ELR (cell line): ENCODE data around the gene DPH6.
A peak's percentile ranks its signal among the peaks of the same experiment; 100 is the strongest.
"Not testable (repeated sequence)": the region's sequence is repeated elsewhere in the genome, so short reads cannot be mapped to it uniquely, and the experiment has no call there.

Experiments used
- DNase-seq: peaks from one replicate; pipeline ENCODE4 v3.0.0-alpha.2; 2015; ENCODE audit warnings: low read depth

The DPH6 gene

DNA sequence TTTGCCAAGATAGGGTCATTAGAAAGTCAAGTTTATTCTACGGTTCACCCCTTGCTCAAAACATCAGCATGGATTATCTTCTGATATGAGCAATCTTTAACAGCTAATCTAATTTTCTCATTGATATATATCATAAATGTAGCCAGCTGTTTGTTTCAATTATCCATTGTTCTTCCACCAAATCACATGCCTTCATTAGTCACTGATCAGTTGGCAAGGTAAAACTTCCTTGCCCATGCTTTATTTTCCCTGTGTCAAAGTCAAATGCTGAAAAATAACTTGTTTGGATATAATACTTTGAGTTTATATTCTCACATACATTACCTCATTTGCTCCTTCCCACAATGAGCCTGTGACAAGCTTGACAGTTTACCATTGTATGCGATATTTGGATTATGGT lies 60.6 kb downstream of the DPH6 start:
- no peak for DNase-seq

DNA sequence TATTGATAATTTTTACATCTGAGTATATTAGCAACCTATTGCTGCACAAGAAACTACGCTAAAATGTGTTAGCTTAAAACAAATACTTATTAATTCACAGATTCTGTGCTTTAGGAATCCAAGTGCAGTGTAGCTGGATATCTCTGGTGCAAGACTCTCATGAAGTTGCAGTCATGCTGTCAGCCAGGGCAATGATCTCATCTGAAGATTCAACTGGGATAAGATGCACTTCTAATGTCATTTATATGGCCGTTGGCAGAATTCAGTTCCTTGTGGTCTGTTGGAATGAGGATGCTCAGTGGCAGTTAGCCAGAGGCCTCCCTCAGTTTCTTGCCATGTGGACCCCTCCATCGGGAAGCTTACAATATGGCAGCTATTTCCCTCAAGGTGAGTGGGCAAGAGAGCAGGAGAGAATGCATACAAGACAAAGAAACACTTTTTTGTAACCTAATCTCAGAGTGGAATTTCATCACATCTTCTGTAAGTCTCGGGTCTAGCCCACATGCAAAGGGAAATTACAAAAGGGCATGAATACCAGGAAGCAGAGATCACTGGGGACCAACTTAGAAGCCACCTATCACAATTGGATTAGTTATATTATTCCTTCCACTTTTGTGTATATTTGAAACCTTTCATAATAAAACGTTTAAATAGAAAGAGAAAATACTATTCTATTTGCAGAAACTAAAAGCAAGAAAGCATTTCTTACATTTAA lies 61.6 kb downstream of the DPH6 start:
- no peak for DNase-seq

DNA sequence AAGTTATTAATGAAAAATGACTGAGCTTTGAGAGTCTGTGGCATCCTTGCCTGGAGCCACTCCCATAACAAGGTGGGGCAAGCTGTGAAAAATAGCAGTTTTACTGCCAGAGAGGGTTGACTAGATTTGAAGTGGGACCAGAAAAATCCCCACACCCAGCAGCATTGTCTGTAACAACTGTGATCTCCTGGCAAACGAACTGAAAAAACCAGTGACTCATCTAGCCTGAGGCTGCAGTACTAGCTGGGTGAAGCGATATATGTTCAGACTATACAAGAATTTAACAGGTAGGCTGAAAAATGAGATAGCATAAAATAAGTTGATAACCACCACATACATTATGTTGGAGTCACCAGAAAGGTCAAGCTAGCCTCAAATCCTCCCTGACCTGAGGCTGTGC lies 64.0 kb downstream of the DPH6 start:
- DNase-seq: peak; percentile 91

DNA sequence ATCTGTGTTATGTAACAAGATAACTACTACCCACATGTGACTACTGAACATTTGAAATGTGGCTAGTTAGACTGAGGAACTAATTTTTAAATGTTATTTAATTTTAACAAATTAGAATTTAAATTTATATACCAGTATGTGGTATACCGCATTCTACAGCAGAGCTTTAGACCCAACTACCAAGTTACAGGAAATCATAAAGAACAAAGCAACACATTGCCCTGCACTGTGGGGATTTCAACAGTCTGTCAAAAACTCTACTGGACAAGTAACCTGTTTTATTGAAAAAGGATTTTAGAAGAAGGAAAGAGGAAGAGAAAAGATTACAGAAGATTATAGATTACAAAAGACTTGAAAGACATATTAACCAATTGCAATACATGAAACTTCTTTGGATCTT lies 64.9 kb downstream of the DPH6 start:
- no peak for DNase-seq

DNA sequence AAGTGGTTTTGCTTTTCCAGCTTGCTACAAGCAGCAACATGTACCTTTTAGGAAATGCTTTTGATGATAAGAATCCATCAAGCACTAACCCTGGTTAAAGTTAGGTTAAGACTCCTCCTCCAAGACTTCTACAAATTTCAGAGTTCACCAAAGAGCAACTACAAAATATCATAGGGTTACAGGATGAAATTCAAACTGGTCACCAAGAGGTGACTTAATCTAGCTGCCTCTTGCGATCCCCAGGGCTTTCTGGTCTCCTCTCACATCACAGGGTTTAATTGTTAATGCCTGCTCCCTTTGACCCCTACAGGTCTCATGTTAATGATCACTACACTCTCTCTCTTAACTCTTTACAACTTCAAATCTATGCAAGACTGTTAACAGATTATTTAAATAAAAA lies 66.5 kb downstream of the DPH6 start:
- no peak for DNase-seq

DNA sequence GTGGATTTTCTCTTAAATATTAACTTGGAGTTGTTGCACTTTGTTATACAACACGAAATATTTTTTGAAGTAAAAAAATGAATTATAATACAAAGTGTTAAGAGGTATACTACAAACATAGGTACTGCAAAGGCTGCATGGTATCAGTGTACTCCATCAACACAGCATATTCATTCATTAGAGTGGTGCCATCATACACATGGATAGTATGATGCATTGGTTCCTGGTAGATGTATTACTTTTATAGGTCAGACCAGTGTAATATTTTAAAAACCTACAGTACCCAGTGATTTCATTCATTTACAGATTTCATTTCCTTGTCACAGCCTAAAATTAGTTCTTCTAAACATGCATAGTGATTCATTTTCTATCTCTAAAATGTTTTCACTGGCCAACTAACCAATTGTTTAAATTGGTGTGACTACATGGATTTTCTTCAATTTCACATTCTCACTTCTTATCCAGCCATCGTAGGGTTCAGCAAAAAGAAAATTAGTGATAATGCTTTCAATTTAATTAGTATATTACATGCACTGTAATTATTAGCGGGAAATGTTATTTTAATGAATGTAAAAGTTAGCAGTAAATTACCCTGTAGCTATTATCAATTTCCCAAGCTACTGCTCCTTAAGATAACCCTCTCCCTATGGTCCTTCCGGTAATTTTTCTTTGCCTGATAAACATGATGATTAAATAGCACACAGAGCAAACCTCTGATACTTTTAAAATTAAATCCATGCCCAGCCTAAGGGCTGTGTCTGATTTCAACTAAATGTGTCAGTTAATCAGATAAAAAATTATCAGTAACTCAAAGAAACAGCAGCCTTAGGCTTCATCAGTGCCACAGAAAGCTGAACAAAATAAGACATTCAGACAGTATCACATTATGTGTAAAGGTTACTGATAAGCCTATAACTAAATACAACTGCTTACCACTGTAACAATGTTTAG lies 68.4 kb downstream of the DPH6 start:
- no peak for DNase-seq

DNA sequence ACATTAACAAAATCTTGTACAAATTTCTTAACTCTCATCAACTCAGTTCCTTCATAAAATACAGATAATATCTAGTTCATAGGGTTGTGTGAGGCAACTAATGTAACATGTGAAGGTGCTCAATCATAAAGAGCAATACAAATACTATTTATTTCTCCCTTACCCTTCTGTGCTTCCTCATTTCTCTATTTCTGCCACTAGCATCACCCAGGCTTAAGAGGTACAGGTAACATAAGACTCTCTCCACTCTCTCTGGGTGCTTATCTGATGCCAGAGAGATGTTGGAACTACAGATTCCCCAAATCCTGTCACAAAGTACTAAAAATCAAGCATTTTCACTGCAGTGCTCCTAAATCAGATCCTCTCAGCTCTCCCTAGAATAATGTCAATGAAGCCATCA lies 74.9 kb downstream of the DPH6 start:
- no peak for DNase-seq

DNA sequence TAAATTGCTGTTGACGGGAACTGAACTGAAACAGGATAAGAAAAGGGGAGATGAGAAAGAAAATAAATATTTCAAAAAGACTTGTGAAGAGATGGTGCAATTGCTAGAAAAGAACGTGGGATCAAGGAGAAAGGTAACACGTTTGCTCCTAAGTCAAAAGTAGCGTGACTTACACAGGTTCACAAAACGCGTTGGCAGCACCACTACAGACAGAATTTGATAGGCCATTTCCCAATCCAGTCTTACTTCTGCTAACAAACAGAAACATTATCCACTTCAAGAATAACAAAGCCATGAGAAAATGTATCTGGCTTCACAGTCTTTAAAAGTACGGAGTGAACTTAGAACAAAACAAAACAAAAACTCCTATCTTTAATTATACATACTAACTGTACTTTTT lies 75.5 kb downstream of the DPH6 start:
- no peak for DNase-seq

DNA sequence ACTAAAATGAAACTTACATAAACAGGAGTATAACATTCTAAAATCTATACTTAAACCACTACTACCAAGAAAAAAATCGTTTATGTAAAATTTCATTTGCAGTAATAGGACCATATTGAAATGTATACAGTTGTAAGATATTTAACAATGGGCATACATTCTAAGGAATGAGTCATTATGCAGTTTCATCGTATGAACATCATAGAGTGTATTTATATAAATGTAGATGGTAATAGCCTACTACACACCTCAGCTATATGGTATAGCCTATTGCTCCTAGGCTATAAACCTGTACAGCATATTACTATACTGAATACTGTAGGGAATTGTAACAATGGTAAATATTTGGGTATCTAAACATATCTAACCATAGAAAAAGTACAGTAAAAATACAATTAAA lies 79.5 kb downstream of the DPH6 start:
- peak; percentile 25 for DNase-seq

DNA sequence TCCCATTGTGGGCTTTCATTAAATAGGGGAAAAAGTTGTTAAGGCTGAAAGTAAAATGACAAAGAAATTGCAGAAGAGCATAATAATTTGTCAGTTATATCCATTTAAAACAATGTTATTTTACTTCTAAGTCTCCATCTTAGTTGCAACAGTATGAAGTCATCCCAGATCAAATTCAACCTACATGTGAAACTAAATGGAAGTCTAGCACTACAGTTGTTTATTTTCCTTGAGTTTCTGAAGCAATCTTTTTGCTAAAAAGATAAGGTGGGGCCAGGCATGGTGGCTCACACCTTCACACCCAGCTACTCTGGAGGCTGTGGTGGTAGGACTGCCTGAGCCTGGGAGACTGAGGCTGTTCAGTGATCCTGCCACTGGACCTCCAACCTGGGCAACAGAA lies 80.2 kb downstream of the DPH6 start:
- DNase-seq: no peak

DNA sequence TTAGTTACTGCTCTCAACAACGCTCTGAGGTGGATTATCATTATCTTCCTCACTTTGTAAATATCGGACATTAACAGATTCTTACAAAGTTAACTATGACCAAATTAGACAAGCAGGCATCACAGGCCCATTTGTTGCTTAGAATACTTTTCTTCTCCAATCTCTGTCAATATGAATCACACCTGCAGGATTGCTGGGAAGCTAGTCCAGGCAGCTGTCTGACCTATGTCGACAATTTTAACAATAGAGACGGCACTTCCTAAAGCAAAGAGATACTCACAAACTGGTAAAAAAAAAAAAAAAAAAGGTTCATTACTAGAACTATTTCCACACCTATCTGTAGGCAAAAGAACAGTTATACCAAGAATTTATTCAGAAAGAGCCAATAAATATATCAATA lies 85.3 kb downstream of the DPH6 start:
- DNase-seq: no peak

DNA sequence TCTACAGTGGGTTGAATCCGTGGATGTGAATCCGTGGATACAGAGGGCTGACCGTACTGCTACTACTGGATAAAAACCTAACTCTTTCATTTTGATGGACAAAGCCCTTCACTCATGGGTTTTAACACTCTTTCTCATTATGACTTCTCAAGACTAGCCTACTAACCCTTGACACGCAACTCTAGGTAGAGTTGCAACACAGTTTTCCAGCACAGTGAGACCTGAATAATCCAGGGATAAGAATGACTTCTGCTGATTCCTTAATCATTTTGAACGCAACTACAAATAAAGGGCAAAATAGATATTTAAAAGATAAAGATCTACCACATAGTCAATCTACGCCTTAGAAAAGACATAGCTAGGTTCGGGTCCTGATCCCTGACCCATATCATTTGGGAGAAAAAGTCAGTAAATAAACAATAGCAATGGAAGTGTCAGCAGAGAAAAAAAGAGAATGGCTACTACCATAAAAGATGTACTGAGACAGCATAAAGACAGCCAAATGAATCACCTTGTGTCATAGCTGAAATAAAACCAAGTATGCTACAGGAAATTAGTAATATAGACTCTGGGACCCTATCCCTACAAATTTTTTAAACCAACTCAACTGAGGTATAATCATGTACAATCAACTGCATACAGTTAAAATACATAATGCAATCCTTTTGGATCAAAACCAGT lies 87.6 kb downstream of the DPH6 start:
- peak; percentile 71 for DNase-seq

DNA sequence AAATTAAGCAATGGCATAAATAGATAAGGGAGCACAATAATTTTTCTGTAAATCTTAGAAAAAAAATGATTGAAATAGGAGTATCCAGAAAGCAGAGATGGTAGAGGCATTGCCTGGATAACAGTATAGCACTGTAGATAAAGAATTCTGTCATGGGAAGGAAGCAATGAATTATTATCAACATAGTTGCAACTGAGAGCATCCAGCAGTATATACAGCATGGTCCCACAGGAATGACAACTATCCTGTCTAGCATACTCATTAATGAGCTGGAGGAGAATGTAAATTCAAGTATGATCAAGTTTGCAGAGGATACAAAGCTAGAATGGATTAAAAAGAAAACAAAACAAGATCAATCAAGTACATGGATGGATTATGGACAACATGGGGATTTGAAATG lies 90.8 kb downstream of the DPH6 start:
- DNase-seq: no peak

DNA sequence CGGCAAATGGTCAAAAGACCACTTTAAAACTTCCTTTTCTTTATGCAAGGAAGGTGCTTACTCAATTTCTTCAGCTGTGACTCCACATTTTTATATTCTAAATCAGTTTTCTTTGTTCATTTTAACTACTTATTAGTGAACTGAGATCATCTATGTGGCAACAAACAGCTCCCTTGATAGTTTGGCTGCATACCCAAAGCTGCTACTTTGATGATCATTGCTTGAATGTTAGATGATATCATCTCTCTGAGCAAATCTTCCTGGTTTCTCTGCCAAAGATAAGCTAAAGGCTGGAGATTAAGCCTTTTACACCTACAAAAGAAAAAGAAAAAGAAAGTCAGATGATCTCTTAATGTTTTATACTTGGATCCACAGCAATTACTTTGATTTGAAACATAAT lies 95.5 kb downstream of the DPH6 start:
- peak; percentile 8 for DNase-seq

DNA sequence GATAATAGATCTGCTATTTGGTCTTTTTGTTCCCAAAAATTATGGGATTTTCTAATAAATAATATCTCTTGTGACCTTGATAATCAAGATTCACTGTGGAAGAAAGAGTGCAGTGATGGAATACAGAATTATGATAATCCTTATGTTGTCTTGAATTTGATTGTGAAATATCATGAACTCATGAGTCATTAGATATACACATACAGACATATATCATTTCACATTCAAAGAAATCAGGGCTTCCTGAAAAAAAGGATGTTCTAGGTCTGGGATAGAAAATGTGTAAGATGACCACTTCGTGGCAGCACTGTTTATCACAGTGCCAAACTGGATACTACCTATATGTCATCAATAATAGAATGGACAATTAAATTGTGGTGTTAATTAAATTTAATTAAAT lies 97.7 kb downstream of the DPH6 start:
- DNase-seq: peak; percentile 29

DNA sequence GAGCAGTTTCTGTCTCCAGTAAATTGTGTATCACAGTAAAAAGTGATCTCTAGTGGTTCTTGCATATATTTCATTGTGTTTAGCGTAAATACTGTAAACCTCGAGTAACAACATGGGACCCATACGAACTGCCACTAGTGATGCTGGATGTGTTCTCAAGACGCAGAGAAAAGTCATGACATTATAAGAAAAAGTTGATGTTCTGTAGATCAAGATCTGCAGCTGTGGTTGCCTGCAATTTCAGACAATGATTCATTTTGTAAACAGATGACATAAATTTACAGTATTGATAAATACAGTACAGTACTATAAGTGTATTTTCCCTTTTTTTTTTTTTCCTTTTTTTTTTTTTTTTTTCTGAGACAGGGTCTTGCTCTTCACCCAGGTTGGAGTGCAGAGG lies 100.1 kb downstream of the DPH6 start:
- DNase-seq: peak; percentile 60

DNA sequence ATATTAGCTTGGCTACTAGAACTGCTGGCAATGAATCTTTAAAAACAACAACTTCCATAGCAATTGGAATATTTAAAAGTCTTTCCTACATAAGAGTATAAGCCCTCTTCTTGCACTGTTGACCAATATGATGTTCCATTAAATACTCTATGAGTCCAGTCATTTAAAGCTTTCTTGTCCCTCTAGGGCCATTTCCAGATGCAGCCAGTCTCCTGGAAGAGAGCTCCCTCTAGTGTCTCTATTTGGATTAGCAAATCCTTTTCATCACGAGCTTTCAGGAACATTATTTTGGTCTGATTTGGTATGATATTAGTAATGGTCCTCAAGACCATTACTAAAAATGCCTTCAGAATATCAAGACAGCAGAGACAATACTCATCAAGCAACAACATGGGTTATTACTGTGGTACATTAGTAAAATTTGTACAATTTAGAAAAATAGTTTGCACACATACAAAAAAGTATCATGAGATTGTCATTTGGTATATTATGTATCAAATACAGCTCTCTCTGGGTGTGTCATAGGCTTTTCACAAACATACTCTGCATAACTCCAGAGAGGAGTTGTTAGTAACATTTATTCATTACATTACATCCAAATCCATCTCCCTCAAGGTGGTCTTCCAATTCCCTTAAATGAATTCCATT lies 101.3 kb downstream of the DPH6 start:
- peak; percentile 67 for DNase-seq

DNA sequence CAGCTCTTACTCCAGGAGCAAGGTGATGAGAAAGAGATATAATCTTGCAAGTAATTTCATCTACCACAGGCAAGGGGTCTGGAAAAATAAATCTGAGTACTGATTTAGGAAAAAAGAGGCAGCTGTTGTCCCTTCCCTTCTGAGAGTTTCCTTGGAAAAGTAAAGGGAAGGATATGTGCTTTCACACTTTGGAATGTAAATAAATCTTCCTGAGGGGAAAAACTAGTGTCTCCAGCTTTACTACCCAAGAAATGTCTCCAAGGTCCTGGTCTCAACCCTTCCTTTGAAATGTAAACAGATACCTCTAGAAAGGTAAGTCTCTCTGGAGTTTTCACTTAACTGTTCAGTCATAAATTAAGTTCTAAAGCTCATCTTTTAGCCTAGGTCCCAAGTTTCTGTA lies 102.6 kb downstream of the DPH6 start:
- no peak for DNase-seq

DNA sequence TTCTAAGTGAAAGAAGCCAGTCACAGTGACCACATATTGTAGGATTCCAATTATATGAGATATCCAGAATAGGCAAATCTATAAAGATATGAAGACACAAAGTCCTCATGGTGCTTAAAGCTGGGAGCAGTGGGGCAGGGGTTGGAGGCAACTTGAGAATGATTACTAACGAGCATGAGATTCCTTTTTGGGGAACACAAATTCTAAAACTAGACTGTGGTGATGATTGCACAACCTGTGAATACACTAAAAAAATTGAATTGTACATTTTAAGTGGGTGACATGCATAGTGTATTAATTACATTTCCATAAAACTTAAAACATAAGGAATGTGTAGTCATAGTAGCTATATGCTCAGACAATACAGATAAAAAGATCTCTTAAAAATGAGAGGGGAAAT lies 103.2 kb downstream of the DPH6 start:
- DNase-seq: no peak

DNA sequence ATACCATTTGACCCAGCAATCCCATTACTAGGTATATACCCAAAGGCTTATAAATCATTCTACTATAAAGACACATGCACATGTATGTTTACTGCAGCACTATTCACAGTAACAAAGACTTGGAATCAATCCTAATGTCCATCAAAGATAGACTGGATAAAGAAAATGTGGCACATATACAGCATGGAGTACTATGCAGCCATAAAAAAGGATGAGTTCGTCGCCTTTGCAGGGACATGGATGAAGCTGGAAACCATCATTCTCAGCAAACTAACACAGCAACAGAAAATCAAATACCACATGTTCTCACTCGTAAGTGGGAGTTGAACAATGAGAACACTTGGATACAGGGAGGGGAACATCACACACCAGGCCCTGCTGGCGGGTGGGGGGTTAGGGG lies 104.7 kb downstream of the DPH6 start:
- DNase-seq: not testable (repeated sequence)

DNA sequence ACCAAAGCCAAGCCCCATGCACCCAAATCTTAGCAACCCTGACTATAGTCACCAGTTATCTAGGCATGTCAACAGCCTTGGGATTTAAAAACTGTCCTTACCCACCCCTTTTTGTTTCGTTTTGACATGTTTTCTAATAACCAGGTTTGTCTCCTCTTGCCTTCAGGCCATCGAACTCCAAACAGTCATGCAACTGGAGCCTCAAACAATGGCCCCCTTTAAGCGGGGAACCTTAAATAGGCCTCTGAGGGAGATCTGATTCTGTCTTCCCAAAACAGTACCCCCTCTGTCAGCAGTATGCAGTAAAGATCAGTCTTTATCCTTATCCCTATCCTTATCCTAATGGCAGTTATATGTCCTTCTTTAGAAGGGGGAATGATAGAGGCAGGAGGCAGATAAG lies 105.7 kb downstream of the DPH6 start:
- DNase-seq: no peak

DNA sequence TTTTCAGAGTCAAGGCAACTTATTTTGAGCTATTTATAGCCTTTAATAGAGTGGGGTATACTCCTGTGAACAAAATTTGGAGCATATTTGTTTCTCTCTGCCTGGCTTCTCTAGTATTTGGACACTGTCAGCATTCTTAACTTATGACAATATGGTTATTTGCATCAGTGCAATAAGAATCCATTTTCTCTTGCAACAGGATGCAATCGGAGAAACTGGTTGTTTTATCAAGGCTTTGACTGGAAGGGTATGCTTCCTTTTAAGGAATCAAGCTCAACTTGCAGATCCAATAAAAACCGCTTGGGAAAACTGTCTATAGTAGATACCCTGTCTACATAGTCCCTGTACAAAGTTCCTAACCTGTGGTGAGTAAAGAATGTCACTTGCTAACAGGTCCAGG lies 106.7 kb downstream of the DPH6 start:
- peak; percentile 17 for DNase-seq
